NB4 (cell line): ENCODE results near the gene ESRRG.

Experiments used
- CTCF ChIP-seq: IDR thresholded peaks from one replicate; pipeline ENCODE4 v1.5.1; 2012; ENCODE audit warnings: low read depth, low read length
- MYC ChIP-seq: IDR thresholded peaks from 2 replicates; pipeline ENCODE4 v1.6.1; 2011; ENCODE audit warnings: low read depth, low read length
- POLR2A ChIP-seq: IDR thresholded peaks from 2 replicates; pipeline ENCODE4 v1.6.1; 2011; ENCODE audit warnings: mild to moderate bottlenecking; ENCODE audit not compliant: insufficient read length; ENCODE audit errors: extremely low read depth
- TF ChIP-seq, protein P1 (sequence below): IDR thresholded peaks from 2 replicates; pipeline ENCODE4 v1.6.1; 2011; ENCODE audit warnings: low read depth, low read length

- TF ChIP-seq POLR2A (no peak), CTCF (no peak), MYC (no peak)
- TF ChIP-seq, protein P1, sequence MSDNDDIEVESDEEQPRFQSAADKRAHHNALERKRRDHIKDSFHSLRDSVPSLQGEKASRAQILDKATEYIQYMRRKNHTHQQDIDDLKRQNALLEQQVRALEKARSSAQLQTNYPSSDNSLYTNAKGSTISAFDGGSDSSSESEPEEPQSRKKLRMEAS = no peak
Measured at GRCh38 chr1:216502528-216503162, 220.6 kb downstream of the ESRRG start.
